Measurements from ENCODE around the gene NAALADL2.
A peak's percentile ranks its signal among the peaks of the same experiment; 100 is the strongest.
"Not testable (repeated sequence)": the region's sequence is repeated elsewhere in the genome, so short reads cannot be mapped to it uniquely, and the experiment has no call there.

NAALADL2 gene

GRCh38 chr3:175336406-175337133 lies 477.4 kb downstream of the NAALADL2 start:
- no peak for DNase-seq

- DNase-seq = no peak
Observed at GRCh38 chr3:175337631-175338030, 478.5 kb downstream of the NAALADL2 start.

GRCh38 chr3:175338775-175339535 lies 479.8 kb downstream of the NAALADL2 start:
- DNase-seq = peak; percentile 79

GRCh38 chr3:175340338-175341015 lies 481.3 kb downstream of the NAALADL2 start:
- DNase-seq = no peak

- DNase-seq = no peak
Observed at GRCh38 chr3:175342196-175342595, 483.1 kb downstream of the NAALADL2 start.

GRCh38 chr3:175343946-175344345 lies 484.8 kb downstream of the NAALADL2 start:
- no peak for DNase-seq

- DNase-seq = no peak
Observed at GRCh38 chr3:175346573-175347356, 487.6 kb downstream of the NAALADL2 start.

GRCh38 chr3:175349168-175349567 lies 490.0 kb downstream of the NAALADL2 start:
- no peak for DNase-seq

- no peak for DNase-seq
Observed at GRCh38 chr3:175355801-175356335, 496.7 kb downstream of the NAALADL2 start.

GRCh38 chr3:175356899-175357324 lies 497.8 kb downstream of the NAALADL2 start:
- no peak for DNase-seq

GRCh38 chr3:175357758-175358157 lies 498.6 kb downstream of the NAALADL2 start:
- no peak for DNase-seq

GRCh38 chr3:175358935-175359334 lies 499.8 kb downstream of the NAALADL2 start:
- DNase-seq = no peak

- not testable (repeated sequence) for DNase-seq
Observed at GRCh38 chr3:175370426-175370825, 511.3 kb downstream of the NAALADL2 start.

- not testable (repeated sequence) for DNase-seq
Observed at GRCh38 chr3:175371187-175371586, 512.1 kb downstream of the NAALADL2 start.

GRCh38 chr3:175374705-175375104 lies 515.6 kb downstream of the NAALADL2 start:
- no peak for DNase-seq

GRCh38 chr3:175378348-175378747 lies 519.2 kb downstream of the NAALADL2 start:
- DNase-seq = no peak

GRCh38 chr3:175381685-175382084 lies 522.6 kb downstream of the NAALADL2 start:
- DNase-seq = no peak

- DNase-seq = no peak
Observed at GRCh38 chr3:175383371-175383770, 524.2 kb downstream of the NAALADL2 start.

GRCh38 chr3:175383813-175384212 lies 524.7 kb downstream of the NAALADL2 start:
- no peak for DNase-seq

- no peak for DNase-seq
Observed at GRCh38 chr3:175384569-175384968, 525.4 kb downstream of the NAALADL2 start.

GRCh38 chr3:175386630-175387029 lies 527.5 kb downstream of the NAALADL2 start:
- DNase-seq = peak; percentile 84

GRCh38 chr3:175389560-175389959 lies 530.4 kb downstream of the NAALADL2 start:
- DNase-seq = no peak

- no peak for DNase-seq
Observed at GRCh38 chr3:175391601-175392000, 532.5 kb downstream of the NAALADL2 start.

Data from islet precursor cell (in vitro differentiated cells).